NCI-H345 treated with DMSO at 0.1 percent for 48 hours (cell line): ENCODE results near the gene TNFSF9.
"Not testable (repeated sequence)": the region's sequence is repeated elsewhere in the genome, so short reads cannot be mapped to it uniquely, and the experiment has no call there.

ENCODE experiments used
- DNase-seq: peaks from one replicate; lab custom pipeline; 2025; ENCODE audit not compliant: unreplicated experiment; lab: John Stamatoyannopoulos, UW

Gene TNFSF9

GRCh38 chr19:6503407-6504201 is 27.2 kb upstream of the TNFSF9 start:
- no peak for DNase-seq

GRCh38 chr19:6508028-6508771 is 22.6 kb upstream of the TNFSF9 start:
- DNase-seq: not testable (repeated sequence)

GRCh38 chr19:6509118-6509971 is 21.5 kb upstream of the TNFSF9 start:
- DNase-seq: no peak

- DNase-seq: no peak
These were observed 20.2 kb upstream of the TNFSF9 start for GRCh38 chr19:6510618-6511017.

GRCh38 chr19:6514089-6514488 is 16.7 kb upstream of the TNFSF9 start:
- DNase-seq: no peak

- DNase-seq: no peak
These were observed 15.8 kb upstream of the TNFSF9 start for GRCh38 chr19:6514926-6515544.

- DNase-seq: no peak
These were observed 14.7 kb upstream of the TNFSF9 start for GRCh38 chr19:6516018-6516658.

GRCh38 chr19:6516659-6517291 is 14.1 kb upstream of the TNFSF9 start:
- DNase-seq: peak; percentile 54

GRCh38 chr19:6518145-6518911 is 12.5 kb upstream of the TNFSF9 start:
- no peak for DNase-seq

- no peak for DNase-seq
These were observed 11.5 kb upstream of the TNFSF9 start for GRCh38 chr19:6519289-6519688.

GRCh38 chr19:6521718-6522646 is 8.8 kb upstream of the TNFSF9 start:
- DNase-seq: no peak

GRCh38 chr19:6522712-6523111 is 8.1 kb upstream of the TNFSF9 start:
- DNase-seq: no peak

- no peak for DNase-seq
These were observed 6.5 kb upstream of the TNFSF9 start for GRCh38 chr19:6524311-6524710.

GRCh38 chr19:6527893-6528543 is 2.8 kb upstream of the TNFSF9 start:
- DNase-seq: no peak

- DNase-seq: no peak
These were observed 2.2 kb upstream of the TNFSF9 start for GRCh38 chr19:6528544-6529121.

- no peak for DNase-seq
These were observed 1.5 kb upstream of the TNFSF9 start for GRCh38 chr19:6529351-6529750.

GRCh38 chr19:6529937-6530385 is 865 bp upstream of the TNFSF9 start:
- no peak for DNase-seq
